Hematopoietic multipotent progenitor cell treated with erythropoietin and hydrocortisone succinate and interleukin-3 and kit ligand, for 17 days (in vitro differentiated cells): ENCODE data around the gene ZNF780B.
A peak's percentile ranks its signal among the peaks of the same experiment; 100 is the strongest.
"Not testable (repeated sequence)": the region's sequence is repeated elsewhere in the genome, so short reads cannot be mapped to it uniquely, and the experiment has no call there.

ENCODE experiments used
- DNase-seq: peaks from one replicate; pipeline ENCODE4 v3.0.0-alpha.2; 2015; ENCODE audit warnings: low spot score

The ZNF780B gene

GRCh38 chr19:40055832-40056504 is at the start of gene ZNF780B:
Gene ZNF780B (minus strand): TSS chr19:40056231. CDS start chr19:40050332, 5,899 bp downstream.
- no peak for DNase-seq

- DNase-seq: no peak
These were observed 48.7 kb upstream of the ZNF780B start for GRCh38 chr19:40104754-40105153.

GRCh38 chr19:40103600-40103999 is 47.6 kb upstream of the ZNF780B start:
- no peak for DNase-seq

GRCh38 chr19:40101813-40102212 is 45.8 kb upstream of the ZNF780B start:
- no peak for DNase-seq

- DNase-seq: no peak
These were observed 37.4 kb upstream of the ZNF780B start for GRCh38 chr19:40093416-40093815.

GRCh38 chr19:40091205-40092129 is 35.4 kb upstream of the ZNF780B start:
- no peak for DNase-seq

- peak; percentile 54 for DNase-seq
These were observed 34.5 kb upstream of the ZNF780B start, which contains the start of gene ZNF780A for GRCh38 chr19:40090241-40091204. Gene ZNF780A (minus strand): TSS chr19:40090943. CDS start chr19:40084753, 6,190 bp downstream.

- DNase-seq: no peak
These were observed 33.4 kb upstream of the ZNF780B start for GRCh38 chr19:40089462-40089861.

- no peak for DNase-seq
These were observed 32.4 kb upstream of the ZNF780B start for GRCh38 chr19:40088299-40089047.

- no peak for DNase-seq
These were observed 28.9 kb upstream of the ZNF780B start for GRCh38 chr19:40084948-40085347.

- no peak for DNase-seq
These were observed 25.4 kb upstream of the ZNF780B start for GRCh38 chr19:40081411-40081810.

- DNase-seq: no peak
These were observed 24.3 kb upstream of the ZNF780B start for GRCh38 chr19:40080289-40080688.

- no peak for DNase-seq
These were observed 22.3 kb upstream of the ZNF780B start for GRCh38 chr19:40078377-40078776.

GRCh38 chr19:40070058-40070457 is 14.0 kb upstream of the ZNF780B start:
- DNase-seq: no peak

GRCh38 chr19:40059624-40060023 is 3.6 kb upstream of the ZNF780B start:
- DNase-seq: no peak

- DNase-seq: no peak
These were observed 1.1 kb upstream of the ZNF780B start for GRCh38 chr19:40057166-40057565.

GRCh38 chr19:40056505-40056904 is 474 bp upstream of the ZNF780B start:
- DNase-seq: no peak

- no peak for DNase-seq
These were observed 982 bp downstream of the ZNF780B start for GRCh38 chr19:40055049-40055448.

GRCh38 chr19:40054632-40055031 is 1.4 kb downstream of the ZNF780B start:
- no peak for DNase-seq

- no peak for DNase-seq
These were observed 2.5 kb downstream of the ZNF780B start for GRCh38 chr19:40053491-40053890.

- not testable (repeated sequence) for DNase-seq
These were observed 14.3 kb downstream of the ZNF780B start for GRCh38 chr19:40041718-40042117.
